Activated CD8-positive, alpha-beta T cell treated with anti-CD3 and anti-CD28 coated beads for 36 hours (primary cell): ENCODE results near the gene PRPS2. TPM values are rescaled to one million over a fixed set of nuclear protein-coding genes. Genes with fewer than 3 reads are reported as not detected.

ENCODE experiments used
- ATAC-seq: fragments of 200-7000 bp; cut with Tn5 transposase; one replicate; pipeline ENCODE4 v1.10.0; 2021; ENCODE audit warnings: mild to moderate bottlenecking, moderate library complexity
- CTCF ChIA-PET: fragments of 350-600 bp; sonication (Branson Sonifier 250); formaldehyde crosslinking; loops from one replicate; lab custom pipeline; 2021; ENCODE audit warnings: antibody characterized with exemption; lab: Charles Lee
- POLR2A ChIA-PET: fragments of 350-600 bp; sonication (Branson Sonifier 250); formaldehyde crosslinking; loops from one replicate; lab custom pipeline; 2021; ENCODE audit warnings: antibody characterized with exemption; lab: Charles Lee
- DNase-seq: peaks from one replicate; pipeline ENCODE4 v3.0.0-alpha.2; 2020
- H3K27ac Mint-ChIP-seq: one replicate; pipeline ENCODE4 v1.8.0; 2021; ENCODE audit warnings: mild to moderate bottlenecking, mixed read lengths
- H3K27me3 Mint-ChIP-seq: one replicate; pipeline ENCODE4 v1.8.0; 2021; ENCODE audit warnings: mixed read lengths
- H3K36me3 Mint-ChIP-seq: one replicate; pipeline ENCODE4 v1.8.0; 2021; ENCODE audit warnings: low read depth, mixed read lengths
- H3K4me1 Mint-ChIP-seq: one replicate; pipeline ENCODE4 v1.8.0; 2021; ENCODE audit warnings: low read depth, mixed read lengths
- H3K4me3 Mint-ChIP-seq: one replicate; pipeline ENCODE4 v1.8.0; 2021; ENCODE audit warnings: mild to moderate bottlenecking, moderate library complexity, mixed read lengths
- H3K9me3 Mint-ChIP-seq: one replicate; pipeline ENCODE4 v1.8.0; 2021; ENCODE audit warnings: mixed read lengths
- intact Hi-C: fragments of 100-400 bp; cut with micrococcal nuclease; formaldehyde crosslinking; loops from one replicate; pipeline ENCODE4 v1.10.0; 2022
- total RNA-seq, 2 experiments: library from RNA; stranded (reverse); gene quantifications; one replicate each; pipeline ENCODE4 v1.2.3, GENCODE V29; 2021
- TF ChIP-seq, protein P1 (sequence below): fragments of 200-600 bp; IDR thresholded peaks from one replicate; pipeline ENCODE4 v1.8.0; 2022; ENCODE audit warnings: antibody characterized with exemption, mild to moderate bottlenecking

Gene PRPS2
- total RNA-seq, 2 experiments from 2014 or later, result 110 to 114 TPM

GRCh38 chrX:12777670-12778069 lies 13.5 kb upstream of the PRPS2 start:
- TF ChIP-seq, protein P1, sequence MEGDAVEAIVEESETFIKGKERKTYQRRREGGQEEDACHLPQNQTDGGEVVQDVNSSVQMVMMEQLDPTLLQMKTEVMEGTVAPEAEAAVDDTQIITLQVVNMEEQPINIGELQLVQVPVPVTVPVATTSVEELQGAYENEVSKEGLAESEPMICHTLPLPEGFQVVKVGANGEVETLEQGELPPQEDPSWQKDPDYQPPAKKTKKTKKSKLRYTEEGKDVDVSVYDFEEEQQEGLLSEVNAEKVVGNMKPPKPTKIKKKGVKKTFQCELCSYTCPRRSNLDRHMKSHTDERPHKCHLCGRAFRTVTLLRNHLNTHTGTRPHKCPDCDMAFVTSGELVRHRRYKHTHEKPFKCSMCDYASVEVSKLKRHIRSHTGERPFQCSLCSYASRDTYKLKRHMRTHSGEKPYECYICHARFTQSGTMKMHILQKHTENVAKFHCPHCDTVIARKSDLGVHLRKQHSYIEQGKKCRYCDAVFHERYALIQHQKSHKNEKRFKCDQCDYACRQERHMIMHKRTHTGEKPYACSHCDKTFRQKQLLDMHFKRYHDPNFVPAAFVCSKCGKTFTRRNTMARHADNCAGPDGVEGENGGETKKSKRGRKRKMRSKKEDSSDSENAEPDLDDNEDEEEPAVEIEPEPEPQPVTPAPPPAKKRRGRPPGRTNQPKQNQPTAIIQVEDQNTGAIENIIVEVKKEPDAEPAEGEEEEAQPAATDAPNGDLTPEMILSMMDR, result no peak
- no peak overlapping the region for H3K27ac Mint-ChIP-seq
- ChIA-PET POLR2A (no interaction called here), CTCF (interaction anchor here (0.6 to 1.5 kb wide), 3 partner anchors 14 to 1208 kb away, joined by 3 to 4 read pairs (median 3); partner anchors contain the start of gene PRPS2)
- H3K36me3 Mint-ChIP-seq, result no peaks in the 10 kb centered on the region
- H3K4me1 Mint-ChIP-seq, result no peaks in the 10 kb centered on the region
- no peaks in the 10 kb centered on the region for H3K9me3 Mint-ChIP-seq
- no peak for ATAC-seq
- intact Hi-C loops, result no loop called here
- no peak overlapping the region for H3K4me3 Mint-ChIP-seq
- peaks cover 3% of the 10 kb centered on the region for H3K27me3 Mint-ChIP-seq
- DNase-seq, result no peak

GRCh38 chrX:12779534-12779933 lies 11.7 kb upstream of the PRPS2 start:
- TF ChIP-seq, protein P1, result no peak
- POLR2A ChIA-PET, result no interaction called here
- CTCF ChIA-PET, result interaction anchor here (0.9 to 3.4 kb wide), 3 partner anchors 8 to 12 kb away, joined by 3 to 19 read pairs (median 5); partner anchors contain the start of gene PRPS2
- H3K4me3 Mint-ChIP-seq, result no peak overlapping the region
- intact Hi-C loops, result no loop called here
- no peaks in the 10 kb centered on the region for H3K9me3 Mint-ChIP-seq
- no peaks in the 10 kb centered on the region for H3K4me1 Mint-ChIP-seq
- ATAC-seq, result no peak
- no peak for DNase-seq
- no peaks in the 10 kb centered on the region for H3K27me3 Mint-ChIP-seq
- H3K27ac Mint-ChIP-seq, result no peak overlapping the region
- no peaks in the 10 kb centered on the region for H3K36me3 Mint-ChIP-seq

GRCh38 chrX:12788645-12789044 lies 2.6 kb upstream of the PRPS2 start:
- TF ChIP-seq, protein P1, result no peak

DNA sequence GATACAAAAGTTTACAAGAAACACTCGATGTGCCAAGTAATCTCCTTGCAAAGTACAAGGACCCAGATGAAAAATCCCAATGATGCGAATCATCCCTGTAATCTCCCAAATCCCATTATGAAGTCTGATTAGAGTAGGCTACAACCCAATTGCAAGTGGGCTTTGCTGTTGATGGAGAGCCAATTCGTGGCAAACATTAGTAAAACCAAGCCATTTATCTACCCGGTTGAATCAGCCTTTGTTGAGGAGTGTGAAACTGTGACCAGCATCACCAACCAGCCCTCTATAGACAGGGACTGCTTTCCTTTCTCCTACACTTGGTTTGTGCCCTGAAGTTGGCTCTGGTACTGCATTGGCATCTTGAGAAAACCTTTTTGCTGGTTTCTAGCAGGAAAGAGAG lies 1.2 kb upstream of the PRPS2 start:
- ChIA-PET POLR2A (interaction anchor here (0.6 kb wide), 1 partner anchor 358 kb away, joined by 3 read pairs; no protein-coding TSS in a partner anchor), CTCF (interaction anchor here (4.1 kb wide), 1 partner anchor 19 kb away, joined by 35 read pairs; no protein-coding TSS in a partner anchor)
- intact Hi-C loops, result no loop called here
- H3K9me3 Mint-ChIP-seq, result no peaks in the 10 kb centered on the region
- peaks cover 23% of the 10 kb centered on the region for H3K4me1 Mint-ChIP-seq
- H3K4me3 Mint-ChIP-seq, result peak overlapping the region; percentile 81
- H3K27me3 Mint-ChIP-seq, result no peaks in the 10 kb centered on the region
- H3K36me3 Mint-ChIP-seq, result peaks cover 25% of the 10 kb centered on the region
- DNase-seq (no peak), ATAC-seq (no peak)
- no peak overlapping the region for H3K27ac Mint-ChIP-seq
- TF ChIP-seq, protein P1, result no peak

More at GRCh38 chrX:12788645-12789044, 2.6 kb upstream of the PRPS2 start:
- H3K4me3 Mint-ChIP-seq, result no peak overlapping the region
- H3K36me3 Mint-ChIP-seq, result peaks cover 13% of the 10 kb centered on the region
- ChIA-PET POLR2A (no interaction called here), CTCF (interaction anchor here (4.1 kb wide), 1 partner anchor 18 kb away, joined by 35 read pairs; no protein-coding TSS in a partner anchor)
- no peaks in the 10 kb centered on the region for H3K9me3 Mint-ChIP-seq
- DNase-seq (no peak), ATAC-seq (no peak)
- no peak overlapping the region for H3K27ac Mint-ChIP-seq
- H3K4me1 Mint-ChIP-seq, result peaks cover 19% of the 10 kb centered on the region
- intact Hi-C loops, result no loop called here
- H3K27me3 Mint-ChIP-seq, result no peaks in the 10 kb centered on the region

DNA sequence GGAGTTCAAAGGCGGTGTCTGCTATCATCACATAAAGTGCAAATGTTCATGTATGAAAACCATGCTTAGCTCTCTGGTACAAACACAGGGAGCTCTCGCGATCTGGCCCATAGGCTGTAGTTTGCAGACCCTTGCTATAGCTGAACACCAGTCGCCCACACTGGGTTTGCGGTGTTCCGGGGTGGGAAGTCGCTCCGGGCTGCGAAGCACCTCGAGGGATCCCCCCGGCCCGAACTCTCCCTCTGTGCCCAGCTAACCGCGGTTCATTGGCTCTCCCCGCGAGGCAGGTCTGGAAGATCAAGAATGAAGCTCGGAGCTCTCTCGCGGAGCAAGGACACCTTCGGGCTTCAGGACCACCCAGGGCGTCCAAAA lies 341 bp upstream of the PRPS2 start:
- TF ChIP-seq, protein P1, result no peak
- Mint-ChIP-seq H3K36me3 (peaks cover 29% of the 10 kb centered on the region), H3K4me3 (peak overlapping the region; percentile 81), H3K4me1 (peaks cover 27% of the 10 kb centered on the region), H3K9me3 (no peaks in the 10 kb centered on the region), H3K27me3 (no peaks in the 10 kb centered on the region), H3K27ac (peak overlapping the region; percentile 86)
- CTCF ChIA-PET, result interaction anchor here (0.6 to 4.1 kb wide), 6 partner anchors 11 to 697 kb away, joined by 3 to 35 read pairs (median 3); no protein-coding TSS in a partner anchor
- ATAC-seq (peak; percentile 29), DNase-seq (no peak)
- intact Hi-C loops, result no loop called here
- POLR2A ChIA-PET, result no interaction called here
